Esophagus squamous epithelium (tissue), 5 donors: ENCODE measurements around the gene HIGD2A. TPM values are rescaled to one million over a fixed set of nuclear protein-coding genes. Genes with fewer than 3 reads are reported as not detected.

ENCODE experiments used
- DNase-seq: peaks from one replicate; lab custom pipeline; 2025; lab: John Stamatoyannopoulos, UW
- H3K27ac ChIP-seq, 4 donors: fragments of 200-600 bp; sonication (generic); one replicate each; pipeline ENCODE4 v1.5.1; 2016 to 2019; ENCODE audit warnings: mild to moderate bottlenecking in 1 of 4
- H3K27me3 ChIP-seq, 4 donors: fragments of 200-600 bp; sonication (generic); 1 replicate in 3 of 4; 2 replicates in 1 of 4; pipeline versions ENCODE4 v1.5.1 to v1.6.0; 2017 to 2021; ENCODE audit warnings: antibody characterized with exemption in 1 of 4
- H3K36me3 ChIP-seq, 3 donors: fragments of 200-600 bp; sonication (generic); one replicate each; pipeline ENCODE4 v1.5.1; 2016 to 2019
- H3K4me1 ChIP-seq, 3 donors: fragments of 200-600 bp; sonication (generic); one replicate each; pipeline ENCODE4 v1.5.1; 2017 to 2019
- H3K4me3 ChIP-seq, 4 donors: fragments of 200-600 bp; sonication (generic); 1 replicate in 3 of 4; 2 replicates in 1 of 4; pipeline ENCODE4 v1.5.1; 2016 to 2019; ENCODE audit warnings: mild to moderate bottlenecking in 2 of 4, moderate library complexity in 1 of 4
- H3K9me3 ChIP-seq, 3 donors: fragments of 200-600 bp; sonication (generic); one replicate each; pipeline ENCODE4 v1.5.1; 2016 to 2019
- POLR2A ChIP-seq, 4 donors: fragments of 450-650 bp; IDR thresholded peaks; one replicate each; pipeline ENCODE4 v1.6.1; 2017; ENCODE audit warnings: antibody characterized with exemption in 4 of 4, mild to moderate bottlenecking in 4 of 4, moderate library complexity in 3 of 4
- WGBS, 2 donors: methylation state at CpG; one replicate each; pipeline ENCODE4 v1.1.5; 2018; 5-methylcytosine and 5-hydroxymethylcytosine counted together
- intact Hi-C: fragments of 100-400 bp; cut with DNase I; formaldehyde crosslinking; loops from one replicate; pipeline ENCODE4 v1.15.0; 2022
- total RNA-seq, 4 donors: library from RNA; depleted of rRNA; stranded (reverse); fragments of >200 nt; gene quantifications; one replicate each; pipeline ENCODE4 v1.1.0, GENCODE V29; 2016
- TF ChIP-seq, protein P1 (sequence below), 6 experiments: fragments of 450-650 bp in 4 of 6; fragments of 200-600 bp in 2 of 6; sonication (generic) in 2 of 6; IDR thresholded peaks; one replicate each; pipeline ENCODE4 v1.5.1; 2016 to 2019; ENCODE audit warnings: antibody characterized with exemption in 6 of 6, mild to moderate bottlenecking in 4 of 6, moderate library complexity in 4 of 6
- donor health status: DM: yes; HTN: yes; CAD: no.

Gene HIGD2A, protein sequence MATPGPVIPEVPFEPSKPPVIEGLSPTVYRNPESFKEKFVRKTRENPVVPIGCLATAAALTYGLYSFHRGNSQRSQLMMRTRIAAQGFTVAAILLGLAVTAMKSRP
- total RNA-seq, result 100 to 1,000 TPM in 2 of 4 donors, 10 to 100 TPM in 2; 77.2 to 122 (median 90.3) TPM

DNA sequence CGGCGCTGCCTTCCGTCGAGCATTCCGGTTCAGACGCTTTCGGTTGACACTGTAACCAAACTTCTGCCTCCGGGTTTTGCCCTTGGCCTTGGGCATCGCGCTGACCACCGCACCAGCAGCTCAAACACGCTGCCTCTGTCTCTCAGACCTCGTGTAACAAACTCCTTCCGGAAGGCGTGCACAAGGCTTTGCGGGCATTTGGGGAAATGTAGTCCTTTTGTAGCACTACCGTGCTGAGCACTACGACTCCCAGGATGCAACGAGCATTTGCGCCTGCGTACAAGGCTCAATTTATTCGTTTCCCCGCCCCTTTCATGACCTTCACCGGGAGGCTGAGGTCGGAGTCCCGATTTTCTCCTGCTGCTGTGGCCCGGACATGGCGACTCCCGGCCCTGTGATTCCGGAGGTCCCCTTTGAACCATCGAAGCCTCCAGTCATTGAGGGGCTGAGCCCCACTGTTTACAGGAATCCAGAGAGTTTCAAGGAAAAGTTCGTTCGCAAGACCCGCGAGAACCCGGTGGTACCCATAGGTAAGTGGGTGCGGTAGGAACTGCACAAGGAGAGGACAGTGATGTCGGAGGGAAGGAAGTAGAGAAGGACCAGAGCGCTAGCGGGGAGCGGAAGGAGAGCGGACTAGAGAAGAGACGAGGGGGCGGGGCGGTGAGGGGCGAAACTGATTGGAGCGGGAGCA, at the start of gene HIGD2A, which contains the start of gene NOP16:
Gene HIGD2A (plus strand): TSS at position 308 of the 691 bp plus-strand sequence. CDS start 69 bp downstream, at position 377.
Gene NOP16 (minus strand): TSS at position 155 of the 691 bp plus-strand sequence. CDS start 59 bp downstream, at position 96.
- H3K36me3 ChIP-seq, result peaks cover 15 to 67% (median 30%) of the 10 kb centered on the region in 3 donors
- DNase-seq, result peak; percentile 98
- H3K9me3 ChIP-seq, result no peaks in the 10 kb centered on the region
- peak within 1 kb of the TSS; percentile 58 to 96 (median 72) for H3K4me3 ChIP-seq
- TF ChIP-seq, protein P1, sequence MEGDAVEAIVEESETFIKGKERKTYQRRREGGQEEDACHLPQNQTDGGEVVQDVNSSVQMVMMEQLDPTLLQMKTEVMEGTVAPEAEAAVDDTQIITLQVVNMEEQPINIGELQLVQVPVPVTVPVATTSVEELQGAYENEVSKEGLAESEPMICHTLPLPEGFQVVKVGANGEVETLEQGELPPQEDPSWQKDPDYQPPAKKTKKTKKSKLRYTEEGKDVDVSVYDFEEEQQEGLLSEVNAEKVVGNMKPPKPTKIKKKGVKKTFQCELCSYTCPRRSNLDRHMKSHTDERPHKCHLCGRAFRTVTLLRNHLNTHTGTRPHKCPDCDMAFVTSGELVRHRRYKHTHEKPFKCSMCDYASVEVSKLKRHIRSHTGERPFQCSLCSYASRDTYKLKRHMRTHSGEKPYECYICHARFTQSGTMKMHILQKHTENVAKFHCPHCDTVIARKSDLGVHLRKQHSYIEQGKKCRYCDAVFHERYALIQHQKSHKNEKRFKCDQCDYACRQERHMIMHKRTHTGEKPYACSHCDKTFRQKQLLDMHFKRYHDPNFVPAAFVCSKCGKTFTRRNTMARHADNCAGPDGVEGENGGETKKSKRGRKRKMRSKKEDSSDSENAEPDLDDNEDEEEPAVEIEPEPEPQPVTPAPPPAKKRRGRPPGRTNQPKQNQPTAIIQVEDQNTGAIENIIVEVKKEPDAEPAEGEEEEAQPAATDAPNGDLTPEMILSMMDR (IDR thresholded peaks at IDR 0.05), result peak in 4 of 6 experiments; percentile 22 to 32 (median 26)
- peak in 1 of 4 donors; percentile 12 for TF ChIP-seq POLR2A (IDR thresholded peaks at IDR 0.05)
- WGBS, 2 donors, result 1% methylated on average over 14 to 35 of the region's 47 CpGs
- peaks cover 10 to 54% (median 20%) of the 10 kb centered on the region in 3 donors for H3K4me1 ChIP-seq
- intact Hi-C loops, result no loop called here
- peak within 1 kb of the TSS; percentile 91 to 97 (median 95) for H3K27ac ChIP-seq
- no peaks in the 10 kb centered on the region for H3K27me3 ChIP-seq

DNA sequence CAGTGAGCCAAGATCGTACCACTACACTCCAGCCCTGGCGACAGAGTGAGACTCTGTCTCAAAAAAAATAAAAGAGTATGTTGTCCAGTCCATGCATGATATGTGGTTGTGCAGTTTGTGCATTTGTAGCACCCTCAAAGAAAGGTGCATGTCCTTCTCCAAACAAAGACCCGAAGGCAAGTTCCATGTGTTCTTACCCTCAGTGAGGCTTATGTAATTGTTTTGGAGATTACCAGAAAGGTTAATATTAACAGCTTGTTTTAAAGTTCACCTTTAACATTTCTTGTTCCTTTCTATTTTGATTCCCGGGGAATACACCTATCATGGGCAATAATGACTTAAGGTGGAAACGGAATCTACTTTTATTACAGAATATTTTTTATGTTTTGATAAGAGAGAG, 49.2 kb upstream of the HIGD2A start:
- no peak overlapping the region for H3K4me3 ChIP-seq
- H3K27ac ChIP-seq, result no peak overlapping the region
- H3K9me3 ChIP-seq, result peaks cover 0 to 2% (median 0%) of the 10 kb centered on the region in 3 donors
- H3K27me3 ChIP-seq, result no peaks in the 10 kb centered on the region
- TF ChIP-seq POLR2A (IDR thresholded peaks at IDR 0.05), result no peak
- TF ChIP-seq, protein P1 (IDR thresholded peaks at IDR 0.05), result no peak
- H3K4me1 ChIP-seq, result no peaks in the 10 kb centered on the region
- peaks cover 0 to 65% (median 0%) of the 10 kb centered on the region in 3 donors for H3K36me3 ChIP-seq
- 91% methylated on average over 5 of the region's 5 CpGs for WGBS, 2 donors
- no peak for DNase-seq
- intact Hi-C loops, result no loop called here

DNA sequence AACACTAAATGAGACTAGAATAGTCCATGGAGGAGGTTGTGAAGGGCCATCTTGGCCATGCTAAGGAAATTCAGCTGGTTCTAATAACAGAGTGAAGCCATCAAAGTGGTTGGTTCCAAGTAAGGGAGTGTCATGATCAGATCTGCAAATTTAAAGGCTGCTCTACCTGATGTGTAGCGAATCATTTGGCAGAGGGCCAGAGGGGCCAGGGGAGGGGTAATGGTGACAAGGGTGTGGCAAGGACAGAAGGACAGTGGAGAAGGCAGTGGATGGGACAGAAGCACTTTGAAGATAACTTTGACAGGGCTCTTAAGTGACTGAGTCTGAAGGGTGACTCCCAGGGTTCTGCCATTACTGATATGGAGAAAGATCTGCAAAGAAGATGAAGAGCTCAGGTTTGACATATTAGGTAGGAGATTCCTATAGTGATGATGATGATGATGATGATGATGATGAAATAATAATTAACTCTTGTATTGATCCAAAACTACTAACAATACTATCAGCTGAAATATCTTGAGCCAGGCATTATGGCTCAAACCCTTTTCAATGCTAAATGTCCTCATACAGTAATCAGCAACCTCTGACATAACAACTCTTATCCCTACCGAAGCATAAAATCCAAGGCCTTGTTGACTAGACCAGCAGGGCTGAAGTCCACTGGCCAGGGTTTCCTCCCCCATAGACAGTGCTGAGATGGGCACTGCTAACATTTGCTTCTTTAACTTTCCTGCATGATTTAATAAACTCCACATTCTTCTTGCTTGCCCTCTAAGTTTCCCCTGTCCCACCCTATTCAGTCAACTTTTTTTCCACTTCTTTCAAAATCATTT, 47.0 kb upstream of the HIGD2A start:
- no peak for TF ChIP-seq POLR2A (IDR thresholded peaks at IDR 0.05)
- TF ChIP-seq, protein P1 (IDR thresholded peaks at IDR 0.05), result no peak
- WGBS, 2 donors, result 93 to 100% methylated on average over 2 of the region's 2 CpGs

DNA sequence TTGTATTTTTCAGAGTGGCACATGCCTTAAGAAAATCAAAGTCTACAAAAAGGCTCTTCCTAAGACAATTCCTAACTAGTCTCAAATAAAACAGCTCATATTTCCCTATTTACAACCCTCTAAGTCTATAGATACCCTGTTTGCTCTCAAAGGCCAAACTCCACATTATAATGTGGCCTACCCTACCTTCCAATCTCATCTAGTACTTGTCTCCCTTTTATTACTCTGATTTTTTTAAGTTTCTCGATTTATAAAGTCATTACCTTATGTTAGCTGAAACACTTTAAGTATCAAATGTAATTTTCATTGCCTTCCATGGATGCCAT, 46.4 kb upstream of the HIGD2A start:
- Histone ChIP-seq H3K27ac (no peak overlapping the region), H3K4me3 (no peak overlapping the region), H3K36me3 (peaks cover 0 to 77% (median 17%) of the 10 kb centered on the region in 3 donors), H3K9me3 (no peaks in the 10 kb centered on the region), H3K4me1 (no peaks in the 10 kb centered on the region), H3K27me3 (no peaks in the 10 kb centered on the region)
- TF ChIP-seq, protein P1 (IDR thresholded peaks at IDR 0.05), result no peak
- TF ChIP-seq POLR2A (IDR thresholded peaks at IDR 0.05), result no peak
- DNase-seq, result no peak
- WGBS, 2 donors, result 79 to 95% methylated on average over 1 of the region's 1 CpG
- intact Hi-C loops, result no loop called here

More for the DNA sequence above, 47.0 kb upstream of the HIGD2A start:
- no peaks in the 10 kb centered on the region for H3K4me1 ChIP-seq
- intact Hi-C loops, result no loop called here
- no peaks in the 10 kb centered on the region for H3K9me3 ChIP-seq
- DNase-seq, result no peak
- no peak overlapping the region for H3K27ac ChIP-seq
- H3K36me3 ChIP-seq, result peaks cover 0 to 77% (median 11%) of the 10 kb centered on the region in 3 donors
- no peak overlapping the region for H3K4me3 ChIP-seq
- no peaks in the 10 kb centered on the region for H3K27me3 ChIP-seq
